ENCODE measurements around the gene FAHD1.

Gene FAHD1

GRCh38 chr16:1779234-1779701 lies 47.7 kb upstream of the FAHD1 start:
- H4K8ac ChIP-seq (ENCODE audit: low read depth, low read length), result no peak overlapping the region
- no peak overlapping the region for H2AFZ ChIP-seq (ENCODE audit: insufficient read depth, low read length, poor library complexity)
- no peak overlapping the region for H3K4me2 ChIP-seq (ENCODE audit: low read length)
- peaks cover 4% of the 10 kb centered on the region for H3K79me2 ChIP-seq (ENCODE audit: control insufficient read depth, insufficient read depth, low read length, poor library complexity)
- H4K12ac ChIP-seq (ENCODE audit: low read depth, low read length), result no peak overlapping the region
- no peak overlapping the region for H3K14ac ChIP-seq (ENCODE audit: low read length)
- no peak overlapping the region for H2AK5ac ChIP-seq (ENCODE audit: low read length)
- H3K36me3 ChIP-seq (ENCODE audit: control insufficient read depth in 1 of 2, insufficient read depth in 2 of 2, low read length in 2 of 2), result peaks cover 50 to 56% of the 10 kb centered on the region in 2 experiments
- no peak overlapping the region for H3K23ac ChIP-seq (ENCODE audit: low read length)
- H3K4me3 ChIP-seq (ENCODE audit: low read depth, low read length), result no peak overlapping the region
- no peak overlapping the region for H3K9ac ChIP-seq (ENCODE audit: low read length)
- H3K79me1 ChIP-seq (ENCODE audit: low read length), result no peaks in the 10 kb centered on the region
- no peaks in the 10 kb centered on the region for H3K27me3 ChIP-seq (ENCODE audit: insufficient read depth, low read length)
- peak overlapping the region; percentile 2 for H3K27ac ChIP-seq (ENCODE audit: low read depth, low read length)
- no CpG with 5 or more reads among the region's 8 CpGs for WGBS (ENCODE audit: extremely low coverage, insufficient coverage, insufficient read length)
- H3K4me1 ChIP-seq (ENCODE audit: control insufficient read depth in 1 of 2, insufficient read depth in 2 of 2, low read length in 2 of 2), result peaks cover 10 to 21% of the 10 kb centered on the region in 2 experiments
- H3K18ac ChIP-seq (ENCODE audit: low read length), result no peak overlapping the region
- H2BK5ac ChIP-seq (ENCODE audit: low read depth, low read length, poor library complexity), result no peak overlapping the region
- H2BK12ac ChIP-seq (ENCODE audit: low read length), result no peak overlapping the region
- no peak overlapping the region for H2BK120ac ChIP-seq (ENCODE audit: insufficient read depth, low read length, poor library complexity)
- no peak overlapping the region for H3K4ac ChIP-seq (ENCODE audit: low read depth, low read length)
- DNase-seq, result no peak
- H3K9me3 ChIP-seq (ENCODE audit: insufficient read depth, low read depth, low read length), result no peaks in the 10 kb centered on the region
- no peak overlapping the region for H4K91ac ChIP-seq (ENCODE audit: low read depth, low read length)

GRCh38 chr16:1779741-1780676 lies 47.0 kb upstream of the FAHD1 start:
- H3K79me1 ChIP-seq (ENCODE audit: low read length), result no peaks in the 10 kb centered on the region
- no peak overlapping the region for H3K14ac ChIP-seq (ENCODE audit: low read length)
- H3K4me2 ChIP-seq (ENCODE audit: low read length), result no peak overlapping the region
- no peak overlapping the region for H2AK5ac ChIP-seq (ENCODE audit: low read length)
- no peak overlapping the region for H2BK5ac ChIP-seq (ENCODE audit: low read depth, low read length, poor library complexity)
- peak overlapping the region; percentile 14 for H3K18ac ChIP-seq (ENCODE audit: low read length)
- DNase-seq, result peak; percentile 90
- no peak overlapping the region for H3K4me3 ChIP-seq (ENCODE audit: low read depth, low read length)
- H4K12ac ChIP-seq (ENCODE audit: low read depth, low read length), result no peak overlapping the region
- no peak overlapping the region for H2BK12ac ChIP-seq (ENCODE audit: low read length)
- no peak overlapping the region for H4K91ac ChIP-seq (ENCODE audit: low read depth, low read length)
- no peak overlapping the region for H2BK120ac ChIP-seq (ENCODE audit: insufficient read depth, low read length, poor library complexity)
- peaks cover 48 to 57% of the 10 kb centered on the region in 2 experiments for H3K36me3 ChIP-seq (ENCODE audit: control insufficient read depth in 1 of 2, insufficient read depth in 2 of 2, low read length in 2 of 2)
- no peak overlapping the region for H3K9ac ChIP-seq (ENCODE audit: low read length)
- H3K27me3 ChIP-seq (ENCODE audit: insufficient read depth, low read length), result no peaks in the 10 kb centered on the region
- peaks cover 4% of the 10 kb centered on the region for H3K79me2 ChIP-seq (ENCODE audit: control insufficient read depth, insufficient read depth, low read length, poor library complexity)
- H3K4ac ChIP-seq (ENCODE audit: low read depth, low read length), result no peak overlapping the region
- peaks cover 8 to 21% of the 10 kb centered on the region in 2 experiments for H3K4me1 ChIP-seq (ENCODE audit: control insufficient read depth in 1 of 2, insufficient read depth in 2 of 2, low read length in 2 of 2)
- H3K9me3 ChIP-seq (ENCODE audit: insufficient read depth, low read depth, low read length), result no peaks in the 10 kb centered on the region
- no peak overlapping the region for H4K8ac ChIP-seq (ENCODE audit: low read depth, low read length)
- H2AFZ ChIP-seq (ENCODE audit: insufficient read depth, low read length, poor library complexity), result no peak overlapping the region
- H3K23ac ChIP-seq (ENCODE audit: low read length), result no peak overlapping the region
- no CpG with 5 or more reads among the region's 27 CpGs for WGBS (ENCODE audit: extremely low coverage, insufficient coverage, insufficient read length)
- H3K27ac ChIP-seq (ENCODE audit: low read depth, low read length), result no peak overlapping the region

- Histone ChIP-seq H3K4me1 (ENCODE audit: control insufficient read depth in 1 of 2, insufficient read depth in 2 of 2, low read length in 2 of 2) (peaks cover 8 to 21% of the 10 kb centered on the region in 2 experiments), H3K23ac (ENCODE audit: low read length) (no peak overlapping the region), H3K4ac (ENCODE audit: low read depth, low read length) (no peak overlapping the region), H3K4me2 (ENCODE audit: low read length) (no peak overlapping the region), H3K79me2 (ENCODE audit: control insufficient read depth, insufficient read depth, low read length, poor library complexity) (peaks cover 4% of the 10 kb centered on the region), H3K14ac (ENCODE audit: low read length) (no peak overlapping the region), H3K9ac (ENCODE audit: low read length) (no peak overlapping the region), H4K8ac (ENCODE audit: low read depth, low read length) (no peak overlapping the region), H2BK5ac (ENCODE audit: low read depth, low read length, poor library complexity) (no peak overlapping the region), H3K27me3 (ENCODE audit: insufficient read depth, low read length) (no peaks in the 10 kb centered on the region), H4K12ac (ENCODE audit: low read depth, low read length) (no peak overlapping the region), H2BK12ac (ENCODE audit: low read length) (no peak overlapping the region), H3K27ac (ENCODE audit: low read depth, low read length) (no peak overlapping the region), H2AFZ (ENCODE audit: insufficient read depth, low read length, poor library complexity) (no peak overlapping the region), H4K91ac (ENCODE audit: low read depth, low read length) (no peak overlapping the region), H2AK5ac (ENCODE audit: low read length) (no peak overlapping the region), H3K36me3 (ENCODE audit: control insufficient read depth in 1 of 2, insufficient read depth in 2 of 2, low read length in 2 of 2) (peaks cover 45 to 55% of the 10 kb centered on the region in 2 experiments), H3K79me1 (ENCODE audit: low read length) (no peaks in the 10 kb centered on the region), H2BK120ac (ENCODE audit: insufficient read depth, low read length, poor library complexity) (no peak overlapping the region), H3K9me3 (ENCODE audit: insufficient read depth, low read depth, low read length) (no peaks in the 10 kb centered on the region), H3K18ac (ENCODE audit: low read length) (no peak overlapping the region), H3K4me3 (ENCODE audit: low read depth, low read length) (no peak overlapping the region)
- DNase-seq, result peak in 1 of 2 donors; percentile 52
- no CpG with 5 or more reads among the region's 6 CpGs for WGBS (ENCODE audit: extremely low coverage, insufficient coverage, insufficient read length)
Observed at GRCh38 chr16:1780677-1781072, 46.3 kb upstream of the FAHD1 start.

- Histone ChIP-seq H3K4me3 (ENCODE audit: low read depth, low read length) (peak overlapping the region; percentile 82), H3K27ac (ENCODE audit: low read depth, low read length) (no peak overlapping the region), H3K36me3 (ENCODE audit: control insufficient read depth in 1 of 2, insufficient read depth in 2 of 2, low read length in 2 of 2) (peaks cover 45 to 55% of the 10 kb centered on the region in 2 experiments), H3K4me1 (ENCODE audit: control insufficient read depth in 1 of 2, insufficient read depth in 2 of 2, low read length in 2 of 2) (peaks cover 8 to 21% of the 10 kb centered on the region in 2 experiments), H2BK5ac (ENCODE audit: low read depth, low read length, poor library complexity) (no peak overlapping the region), H3K14ac (ENCODE audit: low read length) (no peak overlapping the region), H4K8ac (ENCODE audit: low read depth, low read length) (peak overlapping the region; percentile 5), H3K27me3 (ENCODE audit: insufficient read depth, low read length) (no peaks in the 10 kb centered on the region), H3K9ac (ENCODE audit: low read length) (peak overlapping the region; percentile 73), H2AFZ (ENCODE audit: insufficient read depth, low read length, poor library complexity) (no peak overlapping the region), H3K4me2 (ENCODE audit: low read length) (peak overlapping the region; percentile 91), H3K23ac (ENCODE audit: low read length) (no peak overlapping the region), H2AK5ac (ENCODE audit: low read length) (peak overlapping the region; percentile 5), H3K9me3 (ENCODE audit: insufficient read depth, low read depth, low read length) (no peaks in the 10 kb centered on the region), H3K18ac (ENCODE audit: low read length) (peak overlapping the region; percentile 37), H2BK12ac (ENCODE audit: low read length) (no peak overlapping the region), H4K91ac (ENCODE audit: low read depth, low read length) (peak overlapping the region; percentile 67), H3K79me1 (ENCODE audit: low read length) (no peaks in the 10 kb centered on the region), H3K79me2 (ENCODE audit: control insufficient read depth, insufficient read depth, low read length, poor library complexity) (peaks cover 4% of the 10 kb centered on the region), H4K12ac (ENCODE audit: low read depth, low read length) (peak overlapping the region; percentile 39), H3K4ac (ENCODE audit: low read depth, low read length) (no peak overlapping the region), H2BK120ac (ENCODE audit: insufficient read depth, low read length, poor library complexity) (no peak overlapping the region)
- no peak for DNase-seq
- WGBS (ENCODE audit: extremely low coverage, insufficient coverage, insufficient read length), result no CpG with 5 or more reads among the region's 20 CpGs
Observed at GRCh38 chr16:1781254-1781653, 45.8 kb upstream of the FAHD1 start.

Data from trophoblast cell (in vitro differentiated cells and primary cell).